Measurements from ENCODE around the gene ARMC7. TPM values are rescaled to one million over a fixed set of nuclear protein-coding genes. Genes with fewer than 3 reads are reported as not detected.
A peak's percentile ranks its signal among the peaks of the same experiment; 100 is the strongest.

ARMC7 gene
- total RNA-seq: 10 to 100 TPM in 3 of 4 donors, 1 to 10 TPM in 1; 8.2 to 41.1 (median 21.4) TPM

DNA sequence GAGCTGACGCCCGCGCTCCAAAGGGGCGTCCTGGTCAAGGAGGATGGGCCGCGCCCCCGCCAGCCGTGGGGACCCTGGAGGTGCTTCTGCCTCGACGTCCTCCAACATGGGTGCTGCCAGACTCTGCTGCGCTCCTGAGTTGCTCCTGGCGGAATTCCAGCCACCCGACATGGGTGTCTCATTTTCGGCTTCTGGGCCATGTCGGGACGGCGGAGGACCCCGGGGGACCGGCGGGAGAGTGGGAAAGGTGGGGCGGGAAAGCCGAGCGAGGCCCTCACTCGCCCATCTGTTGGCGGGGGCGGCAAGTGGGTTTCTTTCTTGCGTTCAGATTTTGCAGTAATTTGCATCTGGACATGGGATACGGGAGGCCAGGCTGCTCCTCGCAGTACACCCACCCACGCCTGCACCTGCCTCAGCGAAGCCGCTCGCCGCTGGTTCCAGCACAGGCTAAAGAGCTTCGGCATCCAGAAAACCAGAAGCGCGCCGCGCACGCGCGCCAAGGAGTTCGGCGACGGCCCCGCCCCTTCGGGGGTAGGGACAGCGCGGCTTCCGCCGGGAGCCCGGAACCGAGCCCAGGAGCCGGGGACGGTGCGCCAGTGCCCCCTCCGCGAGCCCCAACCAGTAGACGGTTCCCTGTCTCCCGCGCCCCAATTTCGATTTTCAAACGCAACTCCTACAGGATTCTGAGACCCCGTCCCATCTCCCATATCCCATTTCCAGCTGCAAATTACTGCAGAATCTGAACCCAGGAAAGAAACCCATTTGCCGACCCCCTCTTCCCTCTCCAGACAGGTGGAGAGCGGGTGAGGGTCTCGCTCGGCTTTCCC, at the start of gene ARMC7:
ARMC7 (plus strand) TSS at position 563 of the 827 bp plus-strand sequence. CDS start 320 bp downstream, outside the sequence.
- Histone ChIP-seq H3K4me1 (peaks cover 6 to 38% (median 25%) of the 10 kb centered on the region in 4 donors), H3K9me3 (no peaks in the 10 kb centered on the region), H3K4me3 (peak within 1 kb of the TSS; percentile 71 to 90 (median 78)), H3K27ac (peak within 1 kb of the TSS; percentile 84 to 88 (median 86)), H3K36me3 (no peaks in the 10 kb centered on the region), H3K27me3 (no peaks in the 10 kb centered on the region)
- in situ Hi-C loops (cut with MboI; ENCODE audit: low pct_ligation_motif_present in 1 of 4, low pct_unique_long_range_greater_than_20kb in 1 of 4, low sequenced_read_pairs in 3 of 4) (loop anchor here (10.0 kb wide), 2 partner anchors 65 to 95 kb away; partner anchors contain the start of gene NUP85 (in 1 of the 4)), intact Hi-C loops (cut with DNase I; ENCODE audit: low total_unique reads) (loop anchor here (5.0 to 10.0 kb wide), 3 partner anchors 63 to 295 kb away; partner anchors contain the start of gene GRB2)
- DNase-seq: peak; percentile 95
- no peak for TF ChIP-seq EP300 (IDR thresholded peaks at IDR 0.05; ENCODE audit: low read depth)
- TF ChIP-seq POLR2AphosphoS5 (IDR thresholded peaks at IDR 0.05): peak; percentile 84 to 92 (median 84)
- TF ChIP-seq, protein P1, sequence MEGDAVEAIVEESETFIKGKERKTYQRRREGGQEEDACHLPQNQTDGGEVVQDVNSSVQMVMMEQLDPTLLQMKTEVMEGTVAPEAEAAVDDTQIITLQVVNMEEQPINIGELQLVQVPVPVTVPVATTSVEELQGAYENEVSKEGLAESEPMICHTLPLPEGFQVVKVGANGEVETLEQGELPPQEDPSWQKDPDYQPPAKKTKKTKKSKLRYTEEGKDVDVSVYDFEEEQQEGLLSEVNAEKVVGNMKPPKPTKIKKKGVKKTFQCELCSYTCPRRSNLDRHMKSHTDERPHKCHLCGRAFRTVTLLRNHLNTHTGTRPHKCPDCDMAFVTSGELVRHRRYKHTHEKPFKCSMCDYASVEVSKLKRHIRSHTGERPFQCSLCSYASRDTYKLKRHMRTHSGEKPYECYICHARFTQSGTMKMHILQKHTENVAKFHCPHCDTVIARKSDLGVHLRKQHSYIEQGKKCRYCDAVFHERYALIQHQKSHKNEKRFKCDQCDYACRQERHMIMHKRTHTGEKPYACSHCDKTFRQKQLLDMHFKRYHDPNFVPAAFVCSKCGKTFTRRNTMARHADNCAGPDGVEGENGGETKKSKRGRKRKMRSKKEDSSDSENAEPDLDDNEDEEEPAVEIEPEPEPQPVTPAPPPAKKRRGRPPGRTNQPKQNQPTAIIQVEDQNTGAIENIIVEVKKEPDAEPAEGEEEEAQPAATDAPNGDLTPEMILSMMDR (IDR thresholded peaks at IDR 0.05): peak in 1 of 5 experiments; percentile 3
- TF ChIP-seq POLR2A (IDR thresholded peaks at IDR 0.05): peak; percentile 88
- 0 to 1% methylated on average over 17 to 55 of the region's 68 CpGs for WGBS, 2 donors (ENCODE audit: low coverage in 1 of 2)

DNA sequence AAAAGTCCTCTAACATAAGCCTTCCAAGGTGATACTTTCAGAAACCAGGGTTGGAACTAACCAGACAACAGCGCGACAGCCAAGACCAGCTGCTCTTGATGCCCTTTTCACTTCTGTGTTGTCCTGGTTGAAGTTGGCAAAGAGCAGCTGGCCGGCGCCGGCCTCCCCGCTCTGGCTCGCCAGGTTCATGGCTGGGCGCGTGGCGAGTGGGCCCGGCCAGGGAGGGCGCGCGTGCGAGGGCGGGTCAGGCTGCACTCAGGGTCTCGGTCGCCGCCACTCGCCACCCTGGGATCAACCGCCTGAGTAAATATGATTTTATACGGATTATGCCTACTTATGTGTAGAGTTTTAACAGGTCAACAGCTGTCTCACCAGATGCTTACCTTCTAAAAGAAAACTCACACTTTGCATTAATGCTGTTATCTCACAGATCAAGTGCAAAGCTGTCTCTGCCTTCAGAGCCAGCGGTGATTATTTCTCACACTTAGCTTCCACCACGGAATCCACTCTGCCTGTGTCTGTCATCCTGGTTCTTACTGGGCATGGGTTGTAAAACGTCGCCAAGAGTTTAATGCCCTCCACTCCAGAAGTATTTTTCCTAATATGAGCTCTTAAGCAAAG, 49.2 kb upstream of the ARMC7 start:
- WGBS, 2 donors (ENCODE audit: low coverage in 1 of 2): 90 to 93% methylated on average over 4 to 26 of the region's 26 CpGs
- Histone ChIP-seq H3K4me1 (peaks cover 0 to 8% (median 2%) of the 10 kb centered on the region in 4 donors), H3K9me3 (no peaks in the 10 kb centered on the region), H3K27ac (peak overlapping the region; percentile 49 to 85 (median 68)), H3K27me3 (no peaks in the 10 kb centered on the region), H3K4me3 (no peak overlapping the region), H3K36me3 (peaks cover 0 to 31% (median 10%) of the 10 kb centered on the region in 4 donors)
- in situ Hi-C loops (cut with MboI; ENCODE audit: low pct_ligation_motif_present in 1 of 4, low pct_unique_long_range_greater_than_20kb in 1 of 4, low sequenced_read_pairs in 3 of 4) (no loop called here), intact Hi-C loops (cut with DNase I; ENCODE audit: low total_unique reads) (no loop called here)
- TF ChIP-seq POLR2AphosphoS5 (IDR thresholded peaks at IDR 0.05) (no peak), POLR2A (IDR thresholded peaks at IDR 0.05) (no peak), EP300 (IDR thresholded peaks at IDR 0.05; ENCODE audit: low read depth) (no peak)
- TF ChIP-seq, protein P1 (IDR thresholded peaks at IDR 0.05): no peak
- DNase-seq: no peak

DNA sequence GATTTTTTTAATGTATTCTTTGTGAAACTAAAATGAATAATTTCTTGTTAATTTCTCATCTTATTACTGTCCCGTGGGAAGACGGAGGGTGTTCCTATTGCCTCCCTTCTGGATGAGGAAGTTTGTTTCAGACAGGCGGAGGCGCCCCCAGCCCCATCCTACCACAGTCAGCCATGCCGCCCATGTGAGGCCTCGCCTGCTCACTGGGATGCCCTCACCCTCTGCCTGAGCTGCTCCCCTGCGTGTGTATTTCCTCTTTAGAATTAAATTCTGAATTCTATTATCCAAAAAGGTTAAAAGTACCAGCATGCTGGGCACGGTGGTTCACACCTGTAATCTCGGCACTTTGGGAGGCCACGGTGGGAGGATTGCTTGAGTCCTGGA, 48.7 kb upstream of the ARMC7 start:
- WGBS, 2 donors (ENCODE audit: low coverage in 1 of 2): 89 to 98% methylated on average over 7 to 10 of the region's 10 CpGs
- in situ Hi-C loops (cut with MboI; ENCODE audit: low pct_ligation_motif_present in 1 of 4, low pct_unique_long_range_greater_than_20kb in 1 of 4, low sequenced_read_pairs in 3 of 4) (no loop called here), intact Hi-C loops (cut with DNase I; ENCODE audit: low total_unique reads) (no loop called here)
- TF ChIP-seq POLR2AphosphoS5 (IDR thresholded peaks at IDR 0.05): no peak
- no peak for TF ChIP-seq POLR2A (IDR thresholded peaks at IDR 0.05)
- TF ChIP-seq EP300 (IDR thresholded peaks at IDR 0.05; ENCODE audit: low read depth): no peak
- TF ChIP-seq, protein P1 (IDR thresholded peaks at IDR 0.05): no peak
- peak overlapping the region in 1 of 4 donors; percentile 85 for H3K27ac ChIP-seq
- H3K4me3 ChIP-seq: no peak overlapping the region
- H3K4me1 ChIP-seq: peaks cover 0 to 8% (median 2%) of the 10 kb centered on the region in 4 donors
- H3K36me3 ChIP-seq: peaks cover 0 to 31% (median 10%) of the 10 kb centered on the region in 4 donors
- no peaks in the 10 kb centered on the region for H3K27me3 ChIP-seq
- DNase-seq: no peak
- H3K9me3 ChIP-seq: no peaks in the 10 kb centered on the region

DNA sequence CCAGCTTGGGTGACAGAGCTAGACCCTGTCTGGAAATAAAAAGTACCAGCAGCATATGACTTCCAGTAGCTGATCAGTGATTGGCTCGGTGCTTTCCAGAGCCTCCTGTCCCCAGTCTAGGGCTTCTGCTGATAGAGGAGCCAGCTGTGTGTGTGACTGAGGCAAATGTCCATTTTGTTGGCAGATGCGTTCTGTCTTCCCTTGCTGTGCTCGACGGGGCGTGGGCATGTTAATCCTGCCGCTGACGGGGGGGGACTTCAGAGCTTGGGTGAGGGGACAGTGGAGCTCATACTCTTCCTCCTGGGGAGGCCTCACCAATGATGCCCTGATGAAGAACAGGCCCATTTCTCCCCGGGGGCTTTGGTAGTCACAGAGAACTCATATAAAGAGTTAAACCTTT, 48.2 kb upstream of the ARMC7 start:
- no peaks in the 10 kb centered on the region for H3K9me3 ChIP-seq
- intact Hi-C loops (cut with DNase I; ENCODE audit: low total_unique reads): no loop called here

More for the DNA sequence above, 48.2 kb upstream of the ARMC7 start:
- in situ Hi-C loops (cut with MboI; ENCODE audit: low pct_ligation_motif_present in 1 of 4, low pct_unique_long_range_greater_than_20kb in 1 of 4, low sequenced_read_pairs in 3 of 4): no loop called here
- TF ChIP-seq POLR2A (IDR thresholded peaks at IDR 0.05) (no peak), EP300 (IDR thresholded peaks at IDR 0.05; ENCODE audit: low read depth) (no peak), POLR2AphosphoS5 (IDR thresholded peaks at IDR 0.05) (no peak)
- TF ChIP-seq, protein P1 (IDR thresholded peaks at IDR 0.05): no peak
- H3K4me1 ChIP-seq: peaks cover 0 to 8% (median 2%) of the 10 kb centered on the region in 4 donors
- 90% methylated on average over 8 of the region's 8 CpGs; no CpG with 5 or more reads in 1 of the 2 donors for WGBS, 2 donors (ENCODE audit: low coverage in 1 of 2)
- H3K4me3 ChIP-seq: no peak overlapping the region
- H3K27me3 ChIP-seq: no peaks in the 10 kb centered on the region
- DNase-seq: no peak
- H3K36me3 ChIP-seq: peaks cover 0 to 31% (median 10%) of the 10 kb centered on the region in 4 donors
- H3K27ac ChIP-seq: no peak overlapping the region
